Measurements from ENCODE around the gene MSRB1.

- no peak for TF ChIP-seq POLR2A (IDR thresholded peaks at IDR 0.05; ENCODE audit: low read length)
- TF ChIP-seq GATA1 (IDR thresholded peaks at IDR 0.05; ENCODE audit: low read depth, low read length): no peak
Measured at GRCh38 chr16:1982991-1983543, 40.1 kb upstream of the MSRB1 start.

All from erythroblast (primary cell).